ENCODE results near the gene ZNF654. TPM values are rescaled to one million over a fixed set of nuclear protein-coding genes. Genes with fewer than 3 reads are reported as not detected.
A peak's percentile ranks its signal among the peaks of the same experiment; 100 is the strongest.

Gene ZNF654
- total and polyA plus RNA-seq, 5 donors = 3.5 to 13.8 (median 11.5) TPM

DNA sequence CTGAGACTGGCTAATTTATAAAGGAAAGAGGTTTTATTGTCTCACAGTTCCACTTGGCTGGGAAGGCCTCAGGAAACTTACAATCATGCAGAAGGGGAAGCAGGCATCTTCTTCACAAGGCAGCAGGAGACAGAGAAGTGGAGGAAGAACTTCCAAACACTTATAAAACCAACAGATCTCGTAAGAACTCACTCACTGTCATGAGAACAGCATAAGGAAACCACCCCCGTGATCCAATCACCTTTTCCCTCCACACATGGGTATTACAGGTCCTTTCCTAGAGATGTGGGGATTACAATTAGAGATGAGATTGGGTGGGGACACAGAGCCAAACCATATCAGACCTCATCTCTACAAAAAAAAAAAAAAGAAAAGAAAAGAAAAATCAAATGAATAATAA lies 26.0 kb upstream of the ZNF654 start:
- Histone ChIP-seq H3K9me3 (ENCODE audit: control insufficient read depth, low read length) (no peaks in the 10 kb centered on the region), H3K27me3 (ENCODE audit: control insufficient read depth, insufficient read depth) (no peaks in the 10 kb centered on the region), H3K27ac (ENCODE audit: low read length) (no peak overlapping the region), H3K4me3 (ENCODE audit: low read length) (no peak overlapping the region), H3K4me1 (ENCODE audit: control insufficient read depth, insufficient read depth, low read length) (no peaks in the 10 kb centered on the region)
- intact Hi-C loops (cut with DNase I) = no loop called here
- 79% methylated on average over 2 of the region's 2 CpGs for WGBS
- DNase-seq (no peak), ATAC-seq (no peak)

DNA sequence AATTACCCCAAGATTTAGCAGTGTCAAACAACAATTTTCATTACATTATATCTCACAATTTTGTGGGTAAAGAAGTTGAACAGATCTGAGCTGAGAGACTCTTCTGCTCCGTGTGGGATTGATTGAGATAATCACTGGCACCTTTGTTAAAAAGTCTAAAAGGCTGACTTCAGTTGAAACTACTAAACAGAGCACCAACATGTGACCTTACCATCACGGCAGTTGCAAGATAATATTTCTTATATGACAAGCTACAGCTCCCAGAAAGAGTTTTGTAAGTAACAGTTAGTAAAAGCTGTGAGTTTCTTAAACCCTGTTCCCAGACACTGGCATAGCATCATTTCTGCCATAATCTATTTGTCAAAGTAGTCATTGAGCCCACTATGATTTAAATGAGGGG lies 25.2 kb upstream of the ZNF654 start:
- DNase-seq (no peak), ATAC-seq (no peak)
- Histone ChIP-seq H3K27ac (ENCODE audit: low read length) (no peak overlapping the region), H3K27me3 (ENCODE audit: control insufficient read depth, insufficient read depth) (no peaks in the 10 kb centered on the region), H3K4me3 (ENCODE audit: low read length) (no peak overlapping the region), H3K9me3 (ENCODE audit: control insufficient read depth, low read length) (no peaks in the 10 kb centered on the region), H3K4me1 (ENCODE audit: control insufficient read depth, insufficient read depth, low read length) (no peaks in the 10 kb centered on the region)
- WGBS = 22% methylated on average over 2 of the region's 2 CpGs
- intact Hi-C loops (cut with DNase I) = no loop called here

DNA sequence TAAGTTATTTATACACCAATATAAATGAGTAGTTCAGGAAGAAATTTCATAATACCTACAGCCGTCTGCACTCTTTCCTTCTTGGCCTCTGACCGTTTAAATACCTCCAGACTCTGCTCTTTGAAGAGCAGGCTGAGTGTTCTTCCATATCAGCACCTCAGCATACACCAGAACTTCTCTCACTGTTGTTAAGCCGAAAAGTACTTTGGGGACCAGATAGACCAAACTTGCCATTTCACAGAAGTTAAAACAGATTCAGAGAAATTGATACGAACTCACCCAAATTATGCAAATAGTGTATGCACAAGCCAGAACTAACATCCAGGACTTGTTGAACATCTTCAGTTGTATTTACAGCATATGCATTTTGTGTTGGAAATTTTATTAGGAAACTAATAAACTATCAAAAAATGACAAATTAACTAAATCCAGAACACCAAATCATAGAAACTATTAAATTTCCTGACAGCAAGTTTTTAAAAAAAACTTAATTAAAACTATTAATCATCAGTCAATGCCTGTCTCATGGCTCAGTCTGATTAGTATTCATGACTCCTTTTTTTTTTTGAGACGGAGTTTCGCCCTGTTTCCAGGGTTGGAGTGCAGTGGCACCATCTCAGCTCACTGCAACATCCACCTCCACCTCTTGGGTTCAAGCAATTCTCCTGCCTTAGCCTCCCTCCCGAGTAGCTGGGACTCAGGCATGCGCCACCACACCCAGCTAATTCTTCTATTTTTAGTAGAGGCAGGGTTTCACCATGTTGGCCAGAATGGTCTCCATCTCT lies 24.4 kb upstream of the ZNF654 start:
- Histone ChIP-seq H3K9me3 (ENCODE audit: control insufficient read depth, low read length) (no peaks in the 10 kb centered on the region), H3K27me3 (ENCODE audit: control insufficient read depth, insufficient read depth) (no peaks in the 10 kb centered on the region), H3K4me3 (ENCODE audit: low read length) (no peak overlapping the region), H3K4me1 (ENCODE audit: control insufficient read depth, insufficient read depth, low read length) (no peaks in the 10 kb centered on the region), H3K27ac (ENCODE audit: low read length) (no peak overlapping the region)
- DNase-seq = no peak
- no peak for ATAC-seq
- WGBS = 81% methylated on average over 8 of the region's 8 CpGs
- intact Hi-C loops (cut with DNase I) = no loop called here

DNA sequence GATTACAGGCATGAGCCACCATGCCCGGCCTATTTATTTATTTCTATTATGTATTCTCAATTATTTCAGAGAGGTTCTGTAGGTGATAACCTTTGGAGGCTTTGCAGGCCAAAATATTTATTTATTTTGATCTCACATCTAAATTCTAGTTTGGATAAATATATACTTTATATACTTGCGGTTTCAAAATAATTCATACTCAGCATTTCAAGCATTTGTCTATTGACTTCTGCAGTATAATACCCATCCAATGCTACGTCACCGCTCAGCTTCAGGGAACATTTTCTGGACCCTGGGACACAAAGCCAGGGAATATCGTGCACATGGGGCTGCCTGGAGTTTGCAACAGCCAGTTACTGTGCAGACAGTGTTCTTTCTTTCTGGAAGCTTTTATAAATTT lies 22.8 kb upstream of the ZNF654 start:
- ATAC-seq = no peak
- intact Hi-C loops (cut with DNase I) = no loop called here
- Histone ChIP-seq H3K9me3 (ENCODE audit: control insufficient read depth, low read length) (no peaks in the 10 kb centered on the region), H3K27me3 (ENCODE audit: control insufficient read depth, insufficient read depth) (no peaks in the 10 kb centered on the region), H3K27ac (ENCODE audit: low read length) (no peak overlapping the region), H3K4me1 (ENCODE audit: control insufficient read depth, insufficient read depth, low read length) (no peaks in the 10 kb centered on the region), H3K4me3 (ENCODE audit: low read length) (no peak overlapping the region)
- no peak for DNase-seq
- WGBS = 83% methylated on average over 5 of the region's 5 CpGs

DNA sequence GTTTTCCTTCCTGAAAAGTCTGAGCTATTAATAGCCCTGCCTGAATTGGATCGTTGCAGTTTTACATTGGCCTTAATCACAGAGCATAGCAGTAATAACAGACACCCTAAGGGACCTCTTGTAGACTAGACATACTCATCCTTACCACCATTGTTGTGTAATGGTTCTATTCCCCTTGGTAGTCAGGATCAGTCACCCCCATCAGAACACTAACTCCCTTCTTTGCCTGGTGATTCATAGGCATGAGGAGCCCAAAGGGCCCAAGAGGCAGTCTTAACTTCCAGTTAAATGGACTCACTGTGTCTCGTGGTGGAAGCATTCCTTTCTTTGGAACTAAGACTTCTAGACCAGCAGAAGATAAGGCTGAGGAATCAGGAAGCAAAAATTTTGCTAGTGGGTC lies 20.5 kb upstream of the ZNF654 start:
- no peaks in the 10 kb centered on the region for H3K9me3 ChIP-seq (ENCODE audit: control insufficient read depth, low read length)
- DNase-seq (no peak), ATAC-seq (no peak)
- intact Hi-C loops (cut with DNase I) = no loop called here
- no peaks in the 10 kb centered on the region for H3K4me1 ChIP-seq (ENCODE audit: control insufficient read depth, insufficient read depth, low read length)
- WGBS = 36% methylated on average over 2 of the region's 2 CpGs
- no peak overlapping the region for H3K27ac ChIP-seq (ENCODE audit: low read length)
- H3K4me3 ChIP-seq (ENCODE audit: low read length) = no peak overlapping the region
- no peaks in the 10 kb centered on the region for H3K27me3 ChIP-seq (ENCODE audit: control insufficient read depth, insufficient read depth)

DNA sequence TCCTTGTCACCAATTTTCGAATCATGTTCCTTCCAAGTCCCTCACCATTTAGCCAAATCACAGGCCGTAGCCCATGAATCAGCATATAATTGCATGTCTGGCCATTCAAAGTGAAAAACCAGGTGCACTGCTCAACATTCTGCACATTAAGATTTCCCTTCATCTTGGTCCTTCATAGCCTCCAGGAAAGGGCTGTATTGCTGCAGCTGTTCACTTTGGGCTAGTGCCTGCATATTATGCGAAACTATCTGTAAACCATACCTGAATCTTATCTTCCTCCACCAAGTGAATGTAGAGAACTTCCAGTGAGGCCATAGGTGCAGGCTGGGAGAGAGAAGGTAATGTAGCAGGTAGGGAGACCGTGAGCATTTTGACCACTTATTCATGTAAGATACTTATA lies 18.5 kb upstream of the ZNF654 start:
- no peaks in the 10 kb centered on the region for H3K4me1 ChIP-seq (ENCODE audit: control insufficient read depth, insufficient read depth, low read length)
- DNase-seq (no peak), ATAC-seq (no peak)
- WGBS = 94% methylated on average over 4 of the region's 4 CpGs
- no peak overlapping the region for H3K27ac ChIP-seq (ENCODE audit: low read length)
- intact Hi-C loops (cut with DNase I) = no loop called here
- no peaks in the 10 kb centered on the region for H3K27me3 ChIP-seq (ENCODE audit: control insufficient read depth, insufficient read depth)
- no peak overlapping the region for H3K4me3 ChIP-seq (ENCODE audit: low read length)
- no peaks in the 10 kb centered on the region for H3K9me3 ChIP-seq (ENCODE audit: control insufficient read depth, low read length)

DNA sequence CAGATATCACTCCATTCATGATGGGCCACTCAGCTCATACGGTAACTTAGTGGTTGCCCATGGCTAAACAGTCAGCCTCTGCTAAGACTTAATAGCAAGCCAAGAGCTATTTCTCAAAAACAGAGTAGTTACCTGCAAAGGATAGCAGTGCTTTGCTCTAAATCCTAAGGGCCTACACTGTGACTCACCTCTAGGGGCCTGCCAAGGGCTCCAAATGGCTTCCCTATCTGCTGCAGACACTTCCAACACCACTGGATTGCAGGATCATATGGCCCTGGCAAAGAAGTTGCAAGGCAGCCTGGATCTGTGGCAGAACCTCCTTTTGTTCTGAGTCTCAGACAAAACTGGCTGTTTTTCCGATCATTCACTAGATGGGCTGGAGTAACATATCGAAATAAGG lies 18.1 kb upstream of the ZNF654 start:
- H3K27ac ChIP-seq (ENCODE audit: low read length) = no peak overlapping the region
- H3K4me1 ChIP-seq (ENCODE audit: control insufficient read depth, insufficient read depth, low read length) = no peaks in the 10 kb centered on the region
- ATAC-seq = no peak
- H3K9me3 ChIP-seq (ENCODE audit: control insufficient read depth, low read length) = no peaks in the 10 kb centered on the region
- no peaks in the 10 kb centered on the region for H3K27me3 ChIP-seq (ENCODE audit: control insufficient read depth, insufficient read depth)
- DNase-seq = no peak
- intact Hi-C loops (cut with DNase I) = no loop called here
- H3K4me3 ChIP-seq (ENCODE audit: low read length) = no peak overlapping the region
- 97% methylated on average over 3 of the region's 3 CpGs for WGBS

DNA sequence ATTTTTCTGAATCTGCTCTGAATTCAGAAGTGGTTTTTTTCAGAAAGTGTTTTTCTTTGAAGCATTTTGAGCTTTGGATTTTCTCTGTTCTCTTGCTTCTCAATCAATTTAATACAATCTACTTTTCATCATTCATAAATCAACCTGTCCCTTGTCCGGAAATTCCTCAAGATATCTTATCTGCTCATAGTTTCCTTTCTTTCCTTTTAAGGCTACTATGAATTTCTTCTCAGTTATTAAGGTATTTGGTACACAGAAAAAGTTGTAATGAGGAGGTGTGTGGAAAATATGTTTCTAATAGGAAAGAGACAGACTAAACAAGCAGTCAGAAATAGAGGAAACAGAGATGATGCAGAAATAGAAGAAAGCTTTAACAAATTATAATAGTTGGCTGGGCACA lies 14.6 kb upstream of the ZNF654 start:
- intact Hi-C loops (cut with DNase I) = no loop called here
- Histone ChIP-seq H3K4me3 (ENCODE audit: low read length) (no peak overlapping the region), H3K9me3 (ENCODE audit: control insufficient read depth, low read length) (no peaks in the 10 kb centered on the region), H3K27me3 (ENCODE audit: control insufficient read depth, insufficient read depth) (no peaks in the 10 kb centered on the region), H3K4me1 (ENCODE audit: control insufficient read depth, insufficient read depth, low read length) (no peaks in the 10 kb centered on the region), H3K27ac (ENCODE audit: low read length) (no peak overlapping the region)
- ATAC-seq (no peak), DNase-seq (no peak)
- WGBS = 37% methylated on average over 1 of the region's 1 CpG

DNA sequence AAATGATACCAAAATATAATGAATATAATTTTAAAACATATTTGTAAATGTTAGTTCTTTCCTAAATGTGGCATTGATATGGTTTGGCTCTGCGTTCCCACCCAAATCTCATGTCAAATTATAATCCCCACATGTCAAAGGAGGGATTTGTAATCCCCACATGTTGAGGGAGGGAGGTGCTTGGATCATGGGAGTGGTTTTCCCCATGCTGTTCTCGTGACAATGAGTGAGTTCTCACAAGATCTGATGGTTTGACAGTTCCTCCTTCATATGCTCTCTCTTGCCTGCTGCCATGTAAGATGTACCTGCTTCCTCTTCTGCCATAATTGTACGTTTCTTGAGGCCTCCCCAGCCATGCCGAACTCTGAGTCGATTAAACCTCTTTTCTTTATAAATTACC lies 12.3 kb upstream of the ZNF654 start:
- no peak for ATAC-seq
- intact Hi-C loops (cut with DNase I) = no loop called here
- H3K9me3 ChIP-seq (ENCODE audit: control insufficient read depth, low read length) = no peaks in the 10 kb centered on the region
- no peaks in the 10 kb centered on the region for H3K4me1 ChIP-seq (ENCODE audit: control insufficient read depth, insufficient read depth, low read length)
- DNase-seq = no peak
- H3K27me3 ChIP-seq (ENCODE audit: control insufficient read depth, insufficient read depth) = no peaks in the 10 kb centered on the region
- 81% methylated on average over 5 of the region's 5 CpGs for WGBS
- H3K27ac ChIP-seq (ENCODE audit: low read length) = no peak overlapping the region
- H3K4me3 ChIP-seq (ENCODE audit: low read length) = no peak overlapping the region

DNA sequence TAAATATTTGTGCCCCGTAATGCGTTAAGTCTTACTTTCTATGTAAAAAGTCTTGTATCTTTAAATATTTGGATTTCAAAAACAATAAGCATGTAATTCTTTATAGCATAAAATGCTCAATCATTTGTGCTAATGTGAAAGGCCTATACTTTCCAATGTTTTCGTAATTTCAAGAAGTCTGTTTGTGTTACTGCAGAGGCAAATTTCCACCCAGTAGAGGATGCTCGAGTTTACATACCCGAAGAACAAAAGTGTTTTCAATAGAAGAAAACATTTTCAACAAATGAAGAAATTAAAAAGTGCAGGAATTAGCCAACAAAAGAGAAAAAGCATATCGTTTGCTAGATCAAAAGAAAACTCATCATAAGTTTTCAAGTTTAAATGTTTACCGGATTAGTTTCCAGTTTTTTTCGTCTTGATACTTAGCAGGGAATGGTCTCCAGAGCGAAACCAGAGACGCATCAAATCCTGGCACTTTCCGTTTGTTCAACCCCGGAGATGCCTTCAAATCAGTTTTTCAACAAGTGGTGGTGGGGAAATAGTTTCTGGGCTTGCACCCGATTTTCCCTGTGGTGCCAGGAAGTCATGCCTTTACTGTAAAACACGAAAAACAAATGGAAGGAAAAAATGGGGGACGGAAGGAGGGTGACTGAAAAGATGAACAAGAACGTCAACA lies 1.3 kb upstream of the ZNF654 start:
- intact Hi-C loops (cut with DNase I) = loop anchor here in 1 of 4 donors (5.0 kb wide), 1 partner anchor 95 kb away; no protein-coding TSS in a partner anchor
- 10% methylated on average over 16 of the region's 16 CpGs for WGBS
- DNase-seq = no peak
- H3K27ac ChIP-seq (ENCODE audit: low read length) = peak overlapping the region; percentile 99
- no peaks in the 10 kb centered on the region for H3K9me3 ChIP-seq (ENCODE audit: control insufficient read depth, low read length)
- no peaks in the 10 kb centered on the region for H3K27me3 ChIP-seq (ENCODE audit: control insufficient read depth, insufficient read depth)
- ATAC-seq = no peak
- peak overlapping the region; percentile 79 for H3K4me3 ChIP-seq (ENCODE audit: low read length)
- H3K4me1 ChIP-seq (ENCODE audit: control insufficient read depth, insufficient read depth, low read length) = no peaks in the 10 kb centered on the region

DNA sequence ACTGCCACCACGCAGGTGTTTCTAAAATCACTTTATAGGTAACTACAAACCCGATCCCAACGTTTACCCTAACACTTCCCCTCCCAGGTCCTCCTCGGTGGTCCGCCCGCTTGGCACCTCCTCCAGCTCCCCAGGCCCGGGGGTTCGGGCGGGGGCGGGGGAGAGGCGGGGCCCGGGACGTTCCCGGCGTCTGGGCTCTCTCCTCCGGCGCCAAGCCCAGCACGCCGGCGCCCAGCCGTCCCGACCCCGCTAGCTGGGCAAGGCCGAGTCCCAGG lies 812 bp upstream of the ZNF654 start:
- no peak for DNase-seq
- intact Hi-C loops (cut with DNase I) = loop anchor here in 1 of 4 donors (5.0 kb wide), 1 partner anchor 94 kb away; no protein-coding TSS in a partner anchor
- H3K27ac ChIP-seq (ENCODE audit: low read length) = peak overlapping the region; percentile 99
- peak overlapping the region; percentile 79 for H3K4me3 ChIP-seq (ENCODE audit: low read length)
- no peaks in the 10 kb centered on the region for H3K9me3 ChIP-seq (ENCODE audit: control insufficient read depth, low read length)
- H3K4me1 ChIP-seq (ENCODE audit: control insufficient read depth, insufficient read depth, low read length) = no peaks in the 10 kb centered on the region
- ATAC-seq = no peak
- no peaks in the 10 kb centered on the region for H3K27me3 ChIP-seq (ENCODE audit: control insufficient read depth, insufficient read depth)
- under 1% methylated on average over 24 of the region's 24 CpGs for WGBS

Measured in right cardiac atrium (tissue), 5 donors.